DND-41 (cell line): ENCODE measurements around the gene XYLT1.

ENCODE experiments used
- CTCF ChIP-seq: IDR thresholded peaks from 2 replicates; pipeline ENCODE4 v1.5.1; 2012; ENCODE audit warnings: borderline replicate concordance, low read length, moderate library complexity, mild to moderate bottlenecking; ENCODE audit not compliant: poor library complexity, severe bottlenecking; ENCODE audit errors: extremely low read depth
- EZH2 ChIP-seq: IDR thresholded peaks from 3 replicates; pipeline ENCODE4 v1.6.1; 2012; ENCODE audit warnings: borderline replicate concordance, low read depth, mild to moderate bottlenecking, moderate library complexity, low read length, inconsistent platforms; ENCODE audit not compliant: severe bottlenecking

- TF ChIP-seq CTCF (no peak), EZH2 (no peak)
Measured at GRCh38 chr16:17273142-17273561, 197.6 kb downstream of the XYLT1 start.
